Skeletal muscle satellite cell (primary cell): ENCODE measurements around the gene RPS2.
A peak's percentile ranks its signal among the peaks of the same experiment; 100 is the strongest.
"Not testable (repeated sequence)": the region's sequence is repeated elsewhere in the genome, so short reads cannot be mapped to it uniquely, and the experiment has no call there.

Experiments
- H3K27me3 ChIP-seq: 2 replicates; pipeline ENCODE4 v1.7.0; 2013; ENCODE audit warnings: low read length; ENCODE audit not compliant: control insufficient read depth, insufficient read depth
- H3K36me3 ChIP-seq: 2 replicates; pipeline ENCODE4 v1.7.0; 2013; ENCODE audit warnings: mild to moderate bottlenecking, control low read depth, low read length; ENCODE audit not compliant: insufficient read depth
- H3K4me1 ChIP-seq: 2 replicates; pipeline ENCODE4 v1.7.0; 2013; ENCODE audit warnings: low read length; ENCODE audit not compliant: control insufficient read depth, insufficient read depth
- H3K4me2 ChIP-seq: 2 replicates; pipeline ENCODE4 v1.7.0; 2013; ENCODE audit warnings: mild to moderate bottlenecking, low read length
- H3K4me3 ChIP-seq: 2 replicates; pipeline ENCODE4 v1.7.0; 2013; ENCODE audit warnings: low read length
- H3K9ac ChIP-seq: 2 replicates; pipeline ENCODE4 v1.7.0; 2013; ENCODE audit warnings: mild to moderate bottlenecking, low read depth, low read length, moderate library complexity
- H3K9me3 ChIP-seq: replicated peaks from 2 replicates; pipeline ENCODE4 v1.7.0; 2013; ENCODE audit warnings: mild to moderate bottlenecking, control low read depth, low read length

The RPS2 gene

GRCh38 chr16:1932050-1933028, 32.3 kb downstream of the RPS2 start:
- H3K9me3 ChIP-seq: no peaks in the 10 kb centered on the region
- no peaks in the 10 kb centered on the region for H3K36me3 ChIP-seq
- H3K27me3 ChIP-seq: peaks cover 3% of the 10 kb centered on the region
- no peak overlapping the region for H3K9ac ChIP-seq
- H3K4me2 ChIP-seq: no peak overlapping the region
- peaks cover 7% of the 10 kb centered on the region for H3K4me1 ChIP-seq
- no peak overlapping the region for H3K4me3 ChIP-seq

GRCh38 chr16:1930338-1930720, 34.3 kb downstream of the RPS2 start:
- Histone ChIP-seq H3K9ac (no peak overlapping the region), H3K27me3 (peaks cover 6% of the 10 kb centered on the region), H3K4me3 (no peak overlapping the region), H3K9me3 (no peaks in the 10 kb centered on the region), H3K4me2 (no peak overlapping the region), H3K4me1 (peaks cover 4% of the 10 kb centered on the region), H3K36me3 (no peaks in the 10 kb centered on the region)

- Histone ChIP-seq H3K27me3 (peaks cover 9% of the 10 kb centered on the region), H3K4me2 (peak overlapping the region; percentile 92), H3K4me1 (peaks cover 4% of the 10 kb centered on the region), H3K9ac (peak overlapping the region; percentile 72), H3K9me3 (no peaks in the 10 kb centered on the region), H3K4me3 (peak overlapping the region; percentile 77), H3K36me3 (no peaks in the 10 kb centered on the region)
Observed at GRCh38 chr16:1929578-1930337, 34.9 kb downstream of the RPS2 start.

DNA sequence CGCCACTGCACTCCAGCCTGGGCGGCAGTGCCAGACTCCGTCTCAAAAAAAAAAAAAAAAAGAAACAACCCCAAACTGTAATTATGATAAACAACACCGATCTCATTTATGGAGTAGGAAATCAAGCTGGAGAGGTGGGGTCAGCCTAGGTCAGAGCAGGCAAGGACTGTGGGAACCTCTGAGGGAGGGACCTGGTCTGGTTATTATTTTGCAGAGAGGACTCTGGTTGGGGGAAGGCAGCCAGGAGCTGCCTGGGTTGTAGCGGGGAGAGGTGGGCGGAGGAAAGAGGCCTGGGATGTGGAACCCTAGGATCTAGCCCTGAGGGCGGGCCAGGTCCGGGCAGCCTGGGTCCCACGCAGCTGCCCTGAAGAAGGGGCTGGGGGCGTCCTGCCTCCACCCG, 35.5 kb downstream of the RPS2 start:
- Histone ChIP-seq H3K27me3 (peaks cover 16% of the 10 kb centered on the region), H3K9me3 (no peaks in the 10 kb centered on the region), H3K9ac (peak overlapping the region; percentile 72), H3K36me3 (no peaks in the 10 kb centered on the region), H3K4me3 (peak overlapping the region; percentile 77), H3K4me1 (peaks cover 4% of the 10 kb centered on the region), H3K4me2 (peak overlapping the region; percentile 92)

DNA sequence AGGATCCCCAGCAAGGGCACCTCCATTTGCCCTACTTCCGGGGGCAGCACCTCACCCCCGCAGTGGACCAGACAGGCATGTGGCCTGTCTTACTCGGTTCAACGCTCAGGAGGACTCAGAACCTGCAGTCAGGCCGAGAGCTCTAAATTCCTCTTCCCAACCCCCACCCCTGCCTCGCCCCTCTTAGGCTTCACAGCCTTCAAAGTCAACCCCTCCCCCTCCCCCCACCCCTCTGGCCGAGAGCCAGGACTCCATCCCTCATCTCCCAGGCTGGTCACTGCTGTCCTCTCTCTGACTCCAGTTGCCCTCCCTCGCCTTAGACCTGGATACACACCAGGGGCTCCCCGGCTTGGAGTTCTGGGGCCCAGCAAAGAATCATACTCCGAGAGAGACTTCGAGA, 38.4 kb downstream of the RPS2 start:
- Histone ChIP-seq H3K4me3 (no peak overlapping the region), H3K9me3 (no peaks in the 10 kb centered on the region), H3K4me1 (peaks cover 12% of the 10 kb centered on the region), H3K9ac (no peak overlapping the region), H3K27me3 (peaks cover 35% of the 10 kb centered on the region), H3K36me3 (no peaks in the 10 kb centered on the region), H3K4me2 (no peak overlapping the region)

- peaks cover 11% of the 10 kb centered on the region for H3K4me1 ChIP-seq
- no peaks in the 10 kb centered on the region for H3K36me3 ChIP-seq
- no peaks in the 10 kb centered on the region for H3K9me3 ChIP-seq
- H3K4me3 ChIP-seq: no peak overlapping the region
- peaks cover 57% of the 10 kb centered on the region for H3K27me3 ChIP-seq
- no peak overlapping the region for H3K4me2 ChIP-seq
- H3K9ac ChIP-seq: no peak overlapping the region
Observed at GRCh38 chr16:1924095-1924494, 40.5 kb downstream of the RPS2 start.

DNA sequence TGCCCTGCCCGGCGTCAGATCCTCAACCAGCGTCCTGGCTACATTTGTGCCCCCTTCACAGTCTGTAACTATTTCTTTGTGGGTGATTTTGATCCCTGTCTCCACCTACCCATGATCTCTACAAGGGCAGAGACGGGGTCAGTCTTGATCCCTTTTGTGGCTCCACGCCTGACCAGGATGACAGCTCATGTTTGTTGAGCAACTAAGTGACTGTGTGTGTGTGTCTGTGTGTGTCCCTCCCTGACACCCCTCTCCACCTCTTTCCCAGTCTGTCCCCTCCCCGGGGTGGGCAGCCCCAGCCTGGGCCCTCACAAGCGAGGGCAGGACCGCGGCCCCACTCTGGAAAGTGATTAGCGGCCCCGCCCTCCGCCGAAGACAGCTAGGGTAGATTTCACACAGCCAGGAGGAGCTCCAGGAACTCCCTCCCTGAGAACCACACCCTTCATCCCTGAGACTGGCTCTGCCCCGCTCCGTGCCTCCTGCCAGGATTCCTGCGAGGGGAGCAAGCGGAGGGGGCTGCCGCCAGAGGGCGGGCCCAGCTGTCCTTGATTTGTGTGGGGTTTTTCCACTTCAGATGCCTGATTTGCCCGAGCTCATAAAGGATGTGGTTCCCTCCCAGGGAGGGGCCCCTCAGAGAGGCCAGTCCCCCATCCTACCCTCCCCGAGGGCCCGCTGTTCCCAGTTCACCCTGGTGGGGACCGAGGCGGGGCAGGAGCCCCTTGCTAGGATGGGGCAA, 41.2 kb downstream of the RPS2 start:
- H3K27me3 ChIP-seq: peaks cover 63% of the 10 kb centered on the region
- no peaks in the 10 kb centered on the region for H3K36me3 ChIP-seq
- H3K9ac ChIP-seq: no peak overlapping the region
- peaks cover 9% of the 10 kb centered on the region for H3K4me1 ChIP-seq
- H3K4me3 ChIP-seq: no peak overlapping the region
- no peaks in the 10 kb centered on the region for H3K9me3 ChIP-seq
- H3K4me2 ChIP-seq: no peak overlapping the region

DNA sequence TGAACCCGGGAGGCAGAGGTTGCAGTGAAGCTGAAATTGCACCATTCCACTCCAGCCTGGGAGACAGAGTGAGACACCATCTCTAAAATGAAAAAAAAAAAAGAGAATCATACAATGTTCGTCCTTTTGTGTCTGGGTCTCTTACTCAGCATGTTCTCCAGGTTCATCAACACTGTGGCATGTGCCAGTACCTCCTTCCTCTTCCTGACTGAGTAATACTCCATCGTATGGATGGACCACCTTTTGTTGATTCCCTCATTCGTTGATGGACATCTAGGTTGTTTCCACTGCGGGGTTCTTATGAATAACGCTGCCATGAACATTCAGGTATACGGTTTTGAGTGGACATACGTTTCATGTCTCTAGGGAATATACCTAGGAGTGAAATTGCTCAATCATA, 42.3 kb downstream of the RPS2 start:
- H3K27me3 ChIP-seq: peaks cover 69% of the 10 kb centered on the region
- no peaks in the 10 kb centered on the region for H3K9me3 ChIP-seq
- peaks cover 9% of the 10 kb centered on the region for H3K4me1 ChIP-seq
- H3K36me3 ChIP-seq: no peaks in the 10 kb centered on the region
- no peak overlapping the region for H3K4me2 ChIP-seq
- no peak overlapping the region for H3K4me3 ChIP-seq
- H3K9ac ChIP-seq: no peak overlapping the region

DNA sequence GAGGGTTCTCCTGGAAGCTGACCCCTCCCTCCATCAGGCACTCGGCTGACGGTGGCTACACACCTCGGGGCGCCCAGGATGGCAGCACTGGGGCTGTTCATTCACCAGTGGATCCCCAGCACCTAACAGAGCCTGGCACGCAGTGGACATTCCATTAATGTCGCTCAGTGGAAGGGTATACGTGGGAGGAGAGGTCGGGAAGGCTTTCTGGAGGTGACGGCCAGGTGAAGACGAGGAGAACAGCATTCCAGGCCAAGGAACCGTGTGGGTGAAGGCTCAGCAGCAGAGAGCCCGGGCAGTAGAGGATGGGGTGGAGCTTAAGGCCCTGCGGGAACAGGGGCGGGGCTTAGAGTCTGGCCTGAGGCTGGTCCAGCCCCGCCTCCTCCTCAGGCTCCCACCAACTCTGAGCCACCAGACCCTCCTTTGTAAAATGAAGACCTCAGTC, 43.9 kb downstream of the RPS2 start:
- Histone ChIP-seq H3K9ac (no peak overlapping the region), H3K27me3 (peaks cover 84% of the 10 kb centered on the region), H3K4me3 (no peak overlapping the region), H3K4me2 (no peak overlapping the region), H3K4me1 (peaks cover 9% of the 10 kb centered on the region), H3K9me3 (no peaks in the 10 kb centered on the region), H3K36me3 (no peaks in the 10 kb centered on the region)

DNA sequence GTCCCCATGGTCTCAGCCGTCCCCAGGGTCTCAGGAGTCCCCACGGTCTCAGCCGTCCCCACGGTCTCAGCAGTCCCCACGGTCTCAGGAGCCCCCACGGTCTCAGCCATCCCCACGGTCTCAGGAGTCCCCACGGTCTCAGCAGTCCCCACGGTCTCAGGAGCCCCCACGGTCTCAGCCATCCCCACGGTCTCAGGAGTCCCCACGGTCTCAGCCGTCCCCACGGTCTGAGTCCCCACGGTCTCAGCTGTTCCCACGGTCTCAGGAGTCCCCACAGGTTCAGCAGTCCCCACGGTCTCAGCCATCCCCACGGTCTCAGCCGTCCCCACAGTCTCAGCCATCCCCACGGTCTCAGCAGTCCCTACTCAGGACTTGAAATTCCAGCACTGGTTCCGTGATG, 44.5 kb downstream of the RPS2 start:
- peaks cover 84% of the 10 kb centered on the region for H3K27me3 ChIP-seq
- H3K9me3 ChIP-seq, H3K4me1 ChIP-seq, H3K4me3 ChIP-seq, H3K4me2 ChIP-seq, H3K36me3 ChIP-seq, H3K9ac ChIP-seq: not testable (repeated sequence)

DNA sequence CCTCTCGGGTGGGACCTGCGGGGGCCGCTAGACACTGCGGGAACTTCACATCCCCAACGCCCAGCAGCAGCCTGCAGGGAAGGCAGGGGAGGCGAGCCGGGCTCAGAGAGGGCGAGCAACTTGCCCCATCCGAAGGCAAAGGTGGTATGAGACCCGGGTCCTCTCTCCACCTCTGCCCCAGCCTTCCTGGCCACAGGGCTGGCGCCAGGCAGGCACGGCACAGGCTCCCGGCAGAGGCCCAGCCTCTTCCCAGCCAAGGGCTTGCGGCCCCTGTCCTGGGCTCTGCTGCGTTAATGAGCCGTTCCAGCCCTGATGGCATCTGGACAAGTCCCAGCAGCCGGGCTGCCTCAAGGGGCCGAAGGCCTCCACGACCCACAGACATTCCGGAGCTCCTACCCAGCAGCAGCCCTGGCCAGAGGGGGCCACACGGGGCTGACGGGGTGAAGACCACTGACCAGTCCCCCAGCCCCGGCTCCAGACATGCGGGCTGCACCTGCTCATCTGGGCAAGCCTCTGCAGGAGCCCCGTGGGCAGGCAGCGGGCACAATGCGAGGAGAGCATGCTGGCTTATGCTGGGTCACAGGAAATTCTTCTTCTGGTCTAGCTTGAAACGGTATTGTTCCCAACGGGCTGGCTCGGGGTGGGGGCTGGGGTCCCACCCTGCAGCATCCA, 45.2 kb downstream of the RPS2 start:
- Histone ChIP-seq H3K27me3 (peaks cover 85% of the 10 kb centered on the region), H3K4me1 (peaks cover 9% of the 10 kb centered on the region), H3K4me2 (no peak overlapping the region), H3K36me3 (no peaks in the 10 kb centered on the region), H3K9ac (no peak overlapping the region), H3K9me3 (no peaks in the 10 kb centered on the region), H3K4me3 (no peak overlapping the region)
